MM.1S (cell line): ENCODE data around the gene SLC35G3.

Experiments used
- CTCF ChIP-seq: fragments of 300-600 bp; sonication (generic); IDR thresholded peaks from 2 replicates; pipeline ENCODE4 v1.5.1; 2016; ENCODE audit warnings: antibody characterized with exemption, low read length, mixed read lengths
- EZH2 ChIP-seq: fragments of 300-600 bp; sonication (generic); optimal IDR thresholded peaks from 2 replicates; pipeline ENCODE3; 2017; ENCODE audit warnings: low read depth, mild to moderate bottlenecking, antibody characterized with exemption, low read length, mixed read lengths
- EZH2phosphoT487 ChIP-seq: fragments of 300-600 bp; sonication (generic); IDR thresholded peaks from 2 replicates; pipeline ENCODE4 v1.6.1; 2018; ENCODE audit warnings: antibody characterized with exemption, low read length

GRCh38 chr17:35236821-35237220, 42.6 kb upstream of the SLC35G3 start:
- TF ChIP-seq EZH2phosphoT487 (no peak), CTCF (no peak), EZH2 (no peak)
